Neural cell (in vitro differentiated cells): ENCODE data around the gene SMIM1. TPM values are rescaled to one million over a fixed set of nuclear protein-coding genes. Genes with fewer than 3 reads are reported as not detected.
"Not testable (repeated sequence)": the region's sequence is repeated elsewhere in the genome, so short reads cannot be mapped to it uniquely, and the experiment has no call there.

Experiments
- H2AFZ ChIP-seq: fragments of 200-600, 300-800 bp; sonication (generic), shearing (Covaris generic); 2 replicates; pipeline ENCODE4 v1.6.0; 2014; ENCODE audit warnings: low read depth, mild to moderate bottlenecking, antibody characterized with exemption, low read length, moderate library complexity
- H3F3A ChIP-seq: fragments of 200-600 bp; shearing (Covaris generic); 2 replicates; pipeline ENCODE4 v1.6.1; 2016; ENCODE audit warnings: mild to moderate bottlenecking, moderate library complexity, mixed read lengths, antibody characterized with exemption, low read length; ENCODE audit not compliant: insufficient read depth, poor library complexity, severe bottlenecking
- H3K27ac ChIP-seq: fragments of 200-600, 300-800 bp; sonication (generic), shearing (Covaris generic); 2 replicates; pipeline ENCODE4 v1.5.1; 2014; ENCODE audit warnings: mild to moderate bottlenecking, low read length, moderate library complexity
- H3K27me3 ChIP-seq: fragments of 300-800, 200-600 bp; sonication (generic), shearing (Covaris generic); 2 replicates; pipeline ENCODE4 v1.6.0; 2014; ENCODE audit warnings: mild to moderate bottlenecking, low read depth, low read length, moderate library complexity; ENCODE audit not compliant: insufficient read depth
- H3K36me3 ChIP-seq: fragments of 300-800, 200-600 bp; sonication (generic), shearing (Covaris generic); 2 replicates; pipeline ENCODE4 v1.5.1; 2014; ENCODE audit warnings: mild to moderate bottlenecking, antibody characterized with exemption, low read length, moderate library complexity; ENCODE audit not compliant: insufficient read depth
- H3K4me2 ChIP-seq: fragments of 300-800, 200-600 bp; sonication (generic), shearing (Covaris generic); 2 replicates; pipeline ENCODE4 v1.6.0; 2014; ENCODE audit warnings: mild to moderate bottlenecking, low read length
- H3K4me3 ChIP-seq: fragments of 300-800, 200-600 bp; sonication (generic), shearing (Covaris generic); 2 replicates; pipeline ENCODE4 v1.5.1; 2014; ENCODE audit warnings: mild to moderate bottlenecking, low read length, moderate library complexity
- H3K79me2 ChIP-seq: fragments of 200-600 bp; shearing (Covaris generic); replicated peaks from 2 replicates; pipeline ENCODE4 v1.6.0; 2014; ENCODE audit warnings: mild to moderate bottlenecking, low read length, moderate library complexity; ENCODE audit not compliant: insufficient read depth
- H3K9ac ChIP-seq: fragments of 300-800, 200-600 bp; sonication (generic), shearing (Covaris generic); 2 replicates; pipeline ENCODE4 v1.6.1; 2016; ENCODE audit warnings: mild to moderate bottlenecking, low read length, mixed read lengths
- H3K9me2 ChIP-seq: fragments of 200-600 bp; shearing (Covaris generic); 2 replicates; pipeline ENCODE4 v1.6.1; 2016; ENCODE audit warnings: mild to moderate bottlenecking, low read length, mixed read lengths; ENCODE audit not compliant: insufficient read depth
- H3K9me3 ChIP-seq: fragments of 200-600, 300-800 bp; sonication (generic), shearing (Covaris generic); 2 replicates; pipeline ENCODE4 v1.6.1; 2016; ENCODE audit warnings: mild to moderate bottlenecking, mixed run types, low read length, moderate library complexity, mixed read lengths
- H4K20me1 ChIP-seq: fragments of 200-600 bp; shearing (Covaris generic); 2 replicates; pipeline ENCODE4 v1.6.1; 2016; ENCODE audit warnings: mild to moderate bottlenecking, mixed run types; ENCODE audit not compliant: insufficient read depth
- EP300 ChIP-seq: fragments of 450-650 bp; conservative IDR thresholded peaks from 2 replicates; pipeline ENCODE4 v1.6.1; 2014; ENCODE audit warnings: antibody characterized with exemption, mild to moderate bottlenecking, moderate library complexity; ENCODE audit not compliant: poor library complexity, severe bottlenecking
- EZH2 ChIP-seq: fragments of 200-600, 300-800 bp; shearing (Covaris generic), sonication (generic); IDR thresholded peaks from 2 replicates; pipeline ENCODE4 v1.6.1; 2014; ENCODE audit warnings: antibody characterized with exemption, low read length, borderline replicate concordance, mild to moderate bottlenecking; ENCODE audit not compliant: insufficient read depth, poor library complexity, severe bottlenecking
- MXI1 ChIP-seq: fragments of 450-650 bp; conservative IDR thresholded peaks from 2 replicates; pipeline ENCODE4 v1.6.1; 2014; ENCODE audit warnings: antibody characterized with exemption, mild to moderate bottlenecking; ENCODE audit not compliant: poor library complexity, severe bottlenecking
- POLR2AphosphoS5 ChIP-seq: IDR thresholded peaks from 2 replicates; pipeline ENCODE4 v1.6.1; 2012
- RAD21 ChIP-seq: fragments of 450-650 bp; conservative IDR thresholded peaks from 2 replicates; pipeline ENCODE4 v1.6.1; 2014; ENCODE audit warnings: antibody characterized with exemption, mild to moderate bottlenecking, moderate library complexity
- SMC3 ChIP-seq: fragments of 450-650 bp; conservative IDR thresholded peaks from 2 replicates; pipeline ENCODE4 v1.6.1; 2014; ENCODE audit warnings: antibody characterized with exemption, mild to moderate bottlenecking, moderate library complexity; ENCODE audit not compliant: poor library complexity
- TAF1 ChIP-seq: IDR thresholded peaks from 2 replicates; pipeline ENCODE4 v1.6.1; 2012; ENCODE audit warnings: low read depth
- polyA plus RNA-seq: library from polyadenylated mRNA; depleted of rRNA; stranded (reverse); fragments of >200 nt; gene quantifications from 2 replicates; pipeline ENCODE4 v1.2.3, GENCODE V29; 2014
- TF ChIP-seq, protein P1 (sequence below): IDR thresholded peaks from 2 replicates; pipeline ENCODE4 v1.6.1; 2012; ENCODE audit warnings: borderline replicate concordance
- TF ChIP-seq, protein P2 (sequence below): fragments of 450-650 bp; IDR thresholded peaks from 2 replicates; pipeline ENCODE4 v1.5.1; 2014; ENCODE audit warnings: antibody characterized with exemption, mild to moderate bottlenecking, moderate library complexity; ENCODE audit not compliant: poor library complexity, severe bottlenecking

The SMIM1 gene
- polyA plus RNA-seq, 1 donor from 2014 or later = not detected

DNA sequence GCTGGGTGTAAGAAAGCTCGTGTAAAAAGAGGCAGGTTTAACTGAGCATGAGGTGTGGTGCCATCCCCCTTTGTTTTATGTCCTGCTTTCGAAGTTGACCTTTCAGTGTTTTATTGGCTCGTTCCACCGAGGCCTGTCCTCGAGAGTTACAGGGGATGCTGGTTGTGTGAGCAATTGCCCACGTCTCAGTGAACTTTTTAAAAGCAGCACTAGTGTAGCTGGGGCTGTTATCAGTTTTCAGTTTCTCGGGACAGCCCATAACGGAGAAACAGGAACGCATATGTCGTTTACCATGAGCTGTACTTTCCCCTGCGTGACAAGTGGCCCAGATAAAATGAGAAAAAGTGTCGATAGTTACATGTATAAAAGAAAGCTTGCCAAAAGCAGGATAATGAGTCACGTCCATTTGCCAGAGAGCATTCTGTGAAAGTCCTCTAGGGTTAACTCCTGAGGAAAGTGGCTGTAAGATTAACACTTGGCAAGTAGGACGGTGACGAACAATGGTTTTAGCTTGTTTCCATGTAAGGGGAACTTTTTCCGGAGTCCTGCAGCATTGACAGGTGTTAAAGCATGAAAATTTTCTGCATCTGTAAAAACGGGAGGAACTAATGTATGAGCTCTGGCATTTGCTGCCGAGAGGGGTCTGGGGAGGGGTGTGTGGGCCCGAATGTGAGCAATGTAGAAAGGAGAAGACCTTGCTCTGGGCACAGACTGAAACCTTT lies 31.5 kb downstream of the SMIM1 start:
- no peak overlapping the region for H3K9ac ChIP-seq
- H3K9me3 ChIP-seq = no peaks in the 10 kb centered on the region
- no peaks in the 10 kb centered on the region for H3K27me3 ChIP-seq
- H3F3A ChIP-seq = no peaks in the 10 kb centered on the region
- H4K20me1 ChIP-seq = no peaks in the 10 kb centered on the region
- H3K4me3 ChIP-seq = no peak overlapping the region
- TF ChIP-seq, protein P1, sequence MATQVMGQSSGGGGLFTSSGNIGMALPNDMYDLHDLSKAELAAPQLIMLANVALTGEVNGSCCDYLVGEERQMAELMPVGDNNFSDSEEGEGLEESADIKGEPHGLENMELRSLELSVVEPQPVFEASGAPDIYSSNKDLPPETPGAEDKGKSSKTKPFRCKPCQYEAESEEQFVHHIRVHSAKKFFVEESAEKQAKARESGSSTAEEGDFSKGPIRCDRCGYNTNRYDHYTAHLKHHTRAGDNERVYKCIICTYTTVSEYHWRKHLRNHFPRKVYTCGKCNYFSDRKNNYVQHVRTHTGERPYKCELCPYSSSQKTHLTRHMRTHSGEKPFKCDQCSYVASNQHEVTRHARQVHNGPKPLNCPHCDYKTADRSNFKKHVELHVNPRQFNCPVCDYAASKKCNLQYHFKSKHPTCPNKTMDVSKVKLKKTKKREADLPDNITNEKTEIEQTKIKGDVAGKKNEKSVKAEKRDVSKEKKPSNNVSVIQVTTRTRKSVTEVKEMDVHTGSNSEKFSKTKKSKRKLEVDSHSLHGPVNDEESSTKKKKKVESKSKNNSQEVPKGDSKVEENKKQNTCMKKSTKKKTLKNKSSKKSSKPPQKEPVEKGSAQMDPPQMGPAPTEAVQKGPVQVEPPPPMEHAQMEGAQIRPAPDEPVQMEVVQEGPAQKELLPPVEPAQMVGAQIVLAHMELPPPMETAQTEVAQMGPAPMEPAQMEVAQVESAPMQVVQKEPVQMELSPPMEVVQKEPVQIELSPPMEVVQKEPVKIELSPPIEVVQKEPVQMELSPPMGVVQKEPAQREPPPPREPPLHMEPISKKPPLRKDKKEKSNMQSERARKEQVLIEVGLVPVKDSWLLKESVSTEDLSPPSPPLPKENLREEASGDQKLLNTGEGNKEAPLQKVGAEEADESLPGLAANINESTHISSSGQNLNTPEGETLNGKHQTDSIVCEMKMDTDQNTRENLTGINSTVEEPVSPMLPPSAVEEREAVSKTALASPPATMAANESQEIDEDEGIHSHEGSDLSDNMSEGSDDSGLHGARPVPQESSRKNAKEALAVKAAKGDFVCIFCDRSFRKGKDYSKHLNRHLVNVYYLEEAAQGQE = no peak
- TF ChIP-seq TAF1 (no peak), EZH2 (no peak), MXI1 (no peak)
- TF ChIP-seq, protein P2, sequence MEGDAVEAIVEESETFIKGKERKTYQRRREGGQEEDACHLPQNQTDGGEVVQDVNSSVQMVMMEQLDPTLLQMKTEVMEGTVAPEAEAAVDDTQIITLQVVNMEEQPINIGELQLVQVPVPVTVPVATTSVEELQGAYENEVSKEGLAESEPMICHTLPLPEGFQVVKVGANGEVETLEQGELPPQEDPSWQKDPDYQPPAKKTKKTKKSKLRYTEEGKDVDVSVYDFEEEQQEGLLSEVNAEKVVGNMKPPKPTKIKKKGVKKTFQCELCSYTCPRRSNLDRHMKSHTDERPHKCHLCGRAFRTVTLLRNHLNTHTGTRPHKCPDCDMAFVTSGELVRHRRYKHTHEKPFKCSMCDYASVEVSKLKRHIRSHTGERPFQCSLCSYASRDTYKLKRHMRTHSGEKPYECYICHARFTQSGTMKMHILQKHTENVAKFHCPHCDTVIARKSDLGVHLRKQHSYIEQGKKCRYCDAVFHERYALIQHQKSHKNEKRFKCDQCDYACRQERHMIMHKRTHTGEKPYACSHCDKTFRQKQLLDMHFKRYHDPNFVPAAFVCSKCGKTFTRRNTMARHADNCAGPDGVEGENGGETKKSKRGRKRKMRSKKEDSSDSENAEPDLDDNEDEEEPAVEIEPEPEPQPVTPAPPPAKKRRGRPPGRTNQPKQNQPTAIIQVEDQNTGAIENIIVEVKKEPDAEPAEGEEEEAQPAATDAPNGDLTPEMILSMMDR = no peak
- no peak overlapping the region for H3K4me2 ChIP-seq
- H2AFZ ChIP-seq = no peak overlapping the region
- H3K9me2 ChIP-seq = no peaks in the 10 kb centered on the region
- H3K36me3 ChIP-seq = no peaks in the 10 kb centered on the region
- H3K79me2 ChIP-seq = no peaks in the 10 kb centered on the region
- no peak overlapping the region for H3K27ac ChIP-seq

DNA sequence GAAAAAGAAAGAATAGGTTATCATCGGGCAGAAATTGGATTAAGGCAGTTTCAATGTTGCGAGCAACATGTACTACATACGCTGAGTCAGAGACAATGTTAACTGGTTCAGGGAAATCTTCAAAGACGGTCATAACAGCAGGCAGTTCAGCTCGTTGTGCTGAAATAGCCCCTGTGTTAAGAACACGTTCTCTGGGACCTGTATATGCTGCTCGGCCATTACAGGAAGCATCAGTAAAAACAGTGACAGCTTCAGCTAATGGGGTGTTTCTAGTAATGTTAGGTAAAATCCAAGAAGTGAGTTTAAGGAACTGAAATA lies 32.0 kb downstream of the SMIM1 start:
- H3K9ac ChIP-seq, H3K4me2 ChIP-seq, H3K27me3 ChIP-seq, H3F3A ChIP-seq, H2AFZ ChIP-seq, H3K9me2 ChIP-seq, H3K27ac ChIP-seq, H3K36me3 ChIP-seq, H3K9me3 ChIP-seq, H3K4me3 ChIP-seq, H4K20me1 ChIP-seq, H3K79me2 ChIP-seq: not testable (repeated sequence)

DNA sequence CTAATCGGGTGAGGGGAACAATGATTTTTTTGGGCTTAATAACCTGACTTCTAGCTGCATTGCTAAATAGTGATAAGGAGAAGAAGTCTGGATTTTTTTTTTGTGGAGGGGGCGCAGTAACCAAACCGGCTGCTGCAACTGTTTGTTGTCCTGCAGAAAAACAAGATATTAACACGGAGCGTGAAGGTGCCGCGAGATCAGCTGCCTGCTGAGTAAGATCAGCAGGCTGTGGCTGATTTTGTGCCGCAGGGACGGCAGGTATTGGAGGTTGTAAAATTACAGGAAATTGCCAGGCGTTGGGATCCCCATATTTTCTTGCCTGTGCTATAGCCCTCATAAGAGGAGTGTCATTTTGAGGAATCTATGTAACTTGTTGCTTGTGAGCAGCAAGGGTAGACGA lies 32.5 kb downstream of the SMIM1 start:
- Histone ChIP-seq H3K9me3 (no peaks in the 10 kb centered on the region), H3F3A (no peaks in the 10 kb centered on the region), H3K27me3 (no peaks in the 10 kb centered on the region), H3K36me3 (no peaks in the 10 kb centered on the region), H3K4me3 (no peak overlapping the region), H3K4me2 (no peak overlapping the region), H2AFZ (no peak overlapping the region), H3K9me2 (no peaks in the 10 kb centered on the region), H3K9ac (no peak overlapping the region), H3K79me2 (no peaks in the 10 kb centered on the region), H4K20me1 (no peaks in the 10 kb centered on the region), H3K27ac (no peak overlapping the region)
- TF ChIP-seq SMC3 = no peak
- TF ChIP-seq, protein P1 = no peak
- TF ChIP-seq, protein P2 = no peak
- no peak for TF ChIP-seq EP300
- no peak for TF ChIP-seq MXI1
- no peak for TF ChIP-seq EZH2
- no peak for TF ChIP-seq POLR2AphosphoS5
- no peak for TF ChIP-seq RAD21
- TF ChIP-seq TAF1 = no peak
